Measurements from ENCODE around the gene RNF144A.
A peak's percentile ranks its signal among the peaks of the same experiment; 100 is the strongest.

DNA sequence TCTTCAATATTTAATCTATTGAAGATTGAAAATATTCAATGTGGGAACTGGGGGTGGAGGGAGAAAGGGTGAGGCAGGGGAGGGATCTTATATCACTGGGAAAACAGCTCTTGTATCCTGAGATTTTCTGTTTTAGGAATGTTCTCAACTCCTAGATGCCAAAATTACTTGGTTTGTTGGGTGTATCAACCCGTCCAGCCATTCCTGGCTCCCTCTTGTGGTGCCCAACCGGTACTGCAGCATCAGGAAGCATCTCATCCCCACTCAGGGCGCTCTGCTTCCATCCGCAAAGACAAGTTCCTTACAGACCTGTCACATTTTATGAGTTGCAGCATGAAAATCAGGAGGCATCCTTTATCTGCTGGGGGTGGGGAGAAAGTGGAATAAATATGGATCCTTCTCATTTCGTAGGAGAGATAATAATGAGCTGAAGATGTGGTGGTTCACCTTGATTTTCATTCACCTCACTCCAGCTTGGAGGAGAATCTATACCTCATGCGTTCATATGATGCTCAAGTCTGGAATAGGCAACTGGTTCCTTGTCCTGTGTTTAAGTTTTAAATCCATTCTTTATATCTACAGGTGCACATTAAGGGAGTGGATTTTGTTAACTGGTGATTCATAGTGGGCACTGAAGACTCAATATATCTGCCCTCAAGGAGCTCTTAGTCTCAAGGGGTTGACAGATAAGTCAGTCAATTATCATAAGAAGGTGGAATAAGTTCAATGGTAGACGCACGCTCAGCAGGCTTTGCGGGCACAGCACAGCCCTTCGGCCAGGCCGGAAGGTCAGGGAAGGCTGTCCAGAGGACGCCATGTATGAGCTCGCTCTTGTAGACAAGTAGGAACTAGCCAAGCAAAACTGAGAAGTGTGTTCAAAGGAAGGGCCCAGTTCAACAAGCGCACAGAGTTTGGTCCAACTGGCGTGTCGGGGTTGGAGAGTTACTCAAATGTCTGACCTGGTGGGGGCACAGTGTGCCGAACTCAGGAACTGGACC lies 127.3 kb downstream of the RNF144A start:
- TF ChIP-seq, protein P1, sequence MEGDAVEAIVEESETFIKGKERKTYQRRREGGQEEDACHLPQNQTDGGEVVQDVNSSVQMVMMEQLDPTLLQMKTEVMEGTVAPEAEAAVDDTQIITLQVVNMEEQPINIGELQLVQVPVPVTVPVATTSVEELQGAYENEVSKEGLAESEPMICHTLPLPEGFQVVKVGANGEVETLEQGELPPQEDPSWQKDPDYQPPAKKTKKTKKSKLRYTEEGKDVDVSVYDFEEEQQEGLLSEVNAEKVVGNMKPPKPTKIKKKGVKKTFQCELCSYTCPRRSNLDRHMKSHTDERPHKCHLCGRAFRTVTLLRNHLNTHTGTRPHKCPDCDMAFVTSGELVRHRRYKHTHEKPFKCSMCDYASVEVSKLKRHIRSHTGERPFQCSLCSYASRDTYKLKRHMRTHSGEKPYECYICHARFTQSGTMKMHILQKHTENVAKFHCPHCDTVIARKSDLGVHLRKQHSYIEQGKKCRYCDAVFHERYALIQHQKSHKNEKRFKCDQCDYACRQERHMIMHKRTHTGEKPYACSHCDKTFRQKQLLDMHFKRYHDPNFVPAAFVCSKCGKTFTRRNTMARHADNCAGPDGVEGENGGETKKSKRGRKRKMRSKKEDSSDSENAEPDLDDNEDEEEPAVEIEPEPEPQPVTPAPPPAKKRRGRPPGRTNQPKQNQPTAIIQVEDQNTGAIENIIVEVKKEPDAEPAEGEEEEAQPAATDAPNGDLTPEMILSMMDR (IDR thresholded peaks at IDR 0.05) = peak; percentile 82 to 96 (median 87)
- TF ChIP-seq POLR2A (IDR thresholded peaks at IDR 0.05) = no peak

Measured in body of pancreas (tissue), 4 donors.